HepG2 (cell line): ENCODE results near the gene GUCA1A. TPM values are rescaled to one million over a fixed set of nuclear protein-coding genes. Genes with fewer than 3 reads are reported as not detected.

Source experiments
- AHR ChIP-seq: IDR thresholded peaks from 2 replicates; pipeline ENCODE4 v1.6.1; 2018; ENCODE audit warnings: missing genetic modification reagents, missing compliant biosample characterization
- ARID5B ChIP-seq: IDR thresholded peaks from 2 replicates; pipeline ENCODE4 v1.4.0; 2020; ENCODE audit warnings: mild to moderate bottlenecking, missing genetic modification reagents
- CEBPZ ChIP-seq: IDR thresholded peaks from 2 replicates; pipeline ENCODE4 v1.6.1; 2012; ENCODE audit warnings: low read length, improper control_type of control experiment
- MAFG ChIP-seq: sonication (generic); formaldehyde crosslinking; IDR thresholded peaks from 2 replicates; pipeline ENCODE4 v1.5.1; 2020; ENCODE audit warnings: mild to moderate bottlenecking, missing genetic modification reagents
- NFIC ChIP-seq: IDR thresholded peaks from 2 replicates; pipeline ENCODE4 v1.6.1; 2012; ENCODE audit warnings: mild to moderate bottlenecking, low read length, inconsistent platforms
- NFKBIZ ChIP-seq: IDR thresholded peaks from 2 replicates; pipeline ENCODE4 v1.6.1; 2018; ENCODE audit warnings: missing genetic modification reagents, missing compliant biosample characterization
- PHF21A ChIP-seq: sonication (generic); formaldehyde crosslinking; IDR thresholded peaks from 2 replicates; pipeline ENCODE4 v1.5.0; 2020; ENCODE audit warnings: mild to moderate bottlenecking, missing genetic modification reagents
- POGK ChIP-seq: sonication (generic); formaldehyde crosslinking; conservative IDR thresholded peaks from 2 replicates; pipeline ENCODE4 v1.8.0; 2022; ENCODE audit warnings: mild to moderate bottlenecking, moderate library complexity, missing genetic modification reagents
- PREB ChIP-seq: sonication (generic); formaldehyde crosslinking; IDR thresholded peaks from 2 replicates; pipeline ENCODE4 v1.4.0; 2020; ENCODE audit warnings: missing genetic modification reagents
- SATB2 ChIP-seq: sonication (generic); formaldehyde crosslinking; IDR thresholded peaks from 2 replicates; pipeline ENCODE4 v1.5.0; 2020; ENCODE audit warnings: missing genetic modification reagents
- SIN3A ChIP-seq: IDR thresholded peaks from 2 replicates; pipeline ENCODE4 v1.6.1; 2011; ENCODE audit warnings: low read depth, mild to moderate bottlenecking, control low read depth, low read length, borderline replicate concordance
- TBX3 ChIP-seq: fragments of 450-650 bp; IDR thresholded peaks from 2 replicates; pipeline ENCODE4 v1.6.1; 2017; ENCODE audit warnings: antibody characterized with exemption, mild to moderate bottlenecking, inconsistent platforms, borderline replicate concordance
- ZNF3 ChIP-seq: IDR thresholded peaks from 2 replicates; pipeline ENCODE4 v1.7.0; 2017; ENCODE audit warnings: inconsistent platforms
- ZNF562 ChIP-seq: sonication (generic); formaldehyde crosslinking; IDR thresholded peaks from 2 replicates; pipeline ENCODE4 v1.8.0; 2022; ENCODE audit warnings: missing genetic modification reagents, borderline replicate concordance
- ZNF576 ChIP-seq: sonication (generic); formaldehyde crosslinking; IDR thresholded peaks from 2 replicates; pipeline ENCODE4 v1.4.0; 2020; ENCODE audit warnings: mild to moderate bottlenecking, missing genetic modification reagents
- ZNF616 ChIP-seq: sonication (generic); formaldehyde crosslinking; IDR thresholded peaks from 2 replicates; pipeline ENCODE4 v1.5.0; 2020; ENCODE audit warnings: low read depth, mild to moderate bottlenecking, missing genetic modification reagents
- ZNF691 ChIP-seq: sonication (generic); formaldehyde crosslinking; IDR thresholded peaks from 2 replicates; pipeline ENCODE4 v1.4.0; 2020; ENCODE audit warnings: missing genetic modification reagents, low read depth, mild to moderate bottlenecking, borderline replicate concordance
- ZNF709 ChIP-seq: sonication (generic); formaldehyde crosslinking; IDR thresholded peaks from 2 replicates; pipeline ENCODE4 v1.5.0; 2020; ENCODE audit warnings: mild to moderate bottlenecking, missing genetic modification reagents
- ZNF841 ChIP-seq: sonication (generic); formaldehyde crosslinking; IDR thresholded peaks from 2 replicates; pipeline ENCODE4 v1.8.1; 2023; ENCODE audit warnings: missing genetic modification reagents, borderline replicate concordance
- polyA plus RNA-seq, 8 experiments: library from polyadenylated mRNA; depleted of rRNA in 3 of 8; stranded (reverse) in 7 of 8; unstranded in 1 of 8; fragments of >200 nt; fragmentation: Illumina TruSeq in 4 of 8; extraction: Trizol in 4 of 8; gene quantifications; 2 replicates each; pipeline versions ENCODE4 v1.2.1 to v1.2.3, GENCODE V29; 2011 to 2016; ENCODE audit warnings: low read depth in 4 of 8, missing spikeins in 1 of 8, mixed read lengths in 1 of 8; ENCODE audit not compliant: insufficient read depth in 1 of 8
- total RNA-seq, 5 experiments: library from RNA; depleted of rRNA; stranded (reverse); fragments of >200 nt; fragmentation: Illumina TruSeq; extraction: Trizol; gene quantifications; 2 replicates each; pipeline ENCODE4 v1.2.3, GENCODE V29; 2016; ENCODE audit warnings: low read depth in 1 of 5

Gene GUCA1A
- total and polyA plus RNA-seq, 2 of the 13 experiments (the other 11 are each of a cell fraction or from before 2014, with no cell fraction given): not detected

- no peak for TF ChIP-seq CEBPZ
- no peak for TF ChIP-seq POGK
- 0 out of 2 replicates have a peak, but pooled peaks have one; percentile 10 for TF ChIP-seq SIN3A
- no peak for TF ChIP-seq ZNF691 (CRISPR knock-in tag)
- TF ChIP-seq NFIC: no peak
- TF ChIP-seq AHR: no peak
- TF ChIP-seq PHF21A (CRISPR knock-in tag): peak; percentile 54; the same call in 1 of the 2 replicates
- TF ChIP-seq ARID5B (CRISPR knock-in tag): peak; percentile 44
- no peak for TF ChIP-seq PREB (CRISPR knock-in tag)
- TF ChIP-seq MAFG (CRISPR knock-in tag): no peak
- no peak for TF ChIP-seq ZNF3 (CRISPR knock-in tag)
- TF ChIP-seq SATB2: no peak
- no peak; the same call in 1 of the 2 replicates for TF ChIP-seq NFKBIZ (CRISPR knock-in tag)
- TF ChIP-seq ZNF616 (CRISPR knock-in tag): no peak
- TF ChIP-seq ZNF841: no peak
- peak; percentile 44; the same call in 1 of the 2 replicates for TF ChIP-seq TBX3
- no peak for TF ChIP-seq ZNF709 (CRISPR knock-in tag)
- no peak for TF ChIP-seq ZNF576 (CRISPR knock-in tag)
- no peak for TF ChIP-seq ZNF562 (CRISPR knock-in tag)
Measured at GRCh38 chr6:42137194-42137753, 35.9 kb upstream of the GUCA1A start (continued).
